IMR-90 (cell line): ENCODE measurements around the gene CLIC4. TPM values are rescaled to one million over a fixed set of nuclear protein-coding genes. Genes with fewer than 3 reads are reported as not detected.
"Not testable (repeated sequence)": the region's sequence is repeated elsewhere in the genome, so short reads cannot be mapped to it uniquely, and the experiment has no call there.

Source experiments
- ATAC-seq: fragments of 200-7000 bp; cut with Tn5 transposase; 2 replicates; pipeline ENCODE4 v1.9.1; 2020; ENCODE audit warnings: low read depth, mild to moderate bottlenecking, moderate library complexity
- BruUV-seq: library from RNA; stranded (reverse); fragments of 400-500 nt; replicated peaks from 2 replicates; lab custom pipeline; 2021; lab: Mats Ljungman, UMichigan
- CTCF ChIA-PET: fragments of 300-600 bp; formaldehyde crosslinking; extraction: SDS; loops from one replicate; lab custom pipeline; 2021; ENCODE audit warnings: antibody characterized with exemption; lab: Yijun Ruan, JAX
- POLR2A ChIA-PET: fragments of 300-600 bp; sonication (Branson Sonifier 250); formaldehyde crosslinking; loops from one replicate; lab custom pipeline; 2022; ENCODE audit warnings: antibody characterized with exemption; ENCODE audit not compliant: unreplicated experiment; lab: Charles Lee
- DNase-seq: peaks from one replicate; pipeline ENCODE4 v3.0.0; 2013
- H2AFZ ChIP-seq: replicated peaks from 2 replicates; pipeline ENCODE3; 2013; ENCODE audit warnings: low read length, mild to moderate bottlenecking; ENCODE audit not compliant: poor library complexity
- H2AK5ac ChIP-seq: 2 replicates; pipeline ENCODE4 v1.6.1; 2013; ENCODE audit warnings: low read depth, low read length, inconsistent platforms
- H2AK9ac ChIP-seq: replicated peaks from 2 replicates; pipeline ENCODE3; 2013; ENCODE audit warnings: mild to moderate bottlenecking, low read depth, low read length, moderate library complexity; ENCODE audit not compliant: poor library complexity
- H2BK120ac ChIP-seq: 2 replicates; pipeline ENCODE4 v1.6.1; 2013; ENCODE audit warnings: low read depth, low read length, inconsistent platforms
- H2BK15ac ChIP-seq: 3 replicates; pipeline ENCODE4 v1.6.1; 2013; ENCODE audit warnings: low read depth, low read length, inconsistent platforms
- H2BK20ac ChIP-seq: 2 replicates; pipeline ENCODE4 v1.6.1; 2013; ENCODE audit warnings: low read depth, mild to moderate bottlenecking, inconsistent platforms, low read length, moderate library complexity
- H2BK5ac ChIP-seq: 2 replicates; pipeline ENCODE4 v1.6.1; 2013; ENCODE audit warnings: mild to moderate bottlenecking, low read depth, low read length, inconsistent platforms; ENCODE audit not compliant: poor library complexity, severe bottlenecking
- H3K14ac ChIP-seq: replicated peaks from 2 replicates; pipeline ENCODE4 v1.6.1; 2013; ENCODE audit warnings: low read depth, low read length, inconsistent platforms
- H3K18ac ChIP-seq: 2 replicates; pipeline ENCODE4 v1.6.1; 2013; ENCODE audit warnings: low read depth, low read length, control low read depth
- H3K23ac ChIP-seq: 2 replicates; pipeline ENCODE4 v1.6.1; 2013; ENCODE audit warnings: low read depth, low read length, inconsistent platforms
- H3K27ac ChIP-seq: 2 replicates; pipeline ENCODE4 v1.5.1; 2013; ENCODE audit warnings: mild to moderate bottlenecking, control low read depth, low read length; ENCODE audit not compliant: insufficient read depth
- H3K27me3 ChIP-seq: 2 replicates; pipeline ENCODE4 v1.6.1; 2013; ENCODE audit warnings: low read length; ENCODE audit not compliant: control insufficient read depth, insufficient read depth
- H3K36me3 ChIP-seq: 2 replicates; pipeline ENCODE4 v1.6.1; 2013; ENCODE audit warnings: low read length, mixed read lengths; ENCODE audit not compliant: control insufficient read depth, insufficient read depth
- H3K4ac ChIP-seq: 2 replicates; pipeline ENCODE4 v1.6.1; 2013; ENCODE audit warnings: low read depth, low read length, inconsistent platforms
- H3K4me1 ChIP-seq: 2 replicates; pipeline ENCODE4 v1.6.1; 2013; ENCODE audit warnings: low read length, mixed read lengths; ENCODE audit not compliant: control insufficient read depth, insufficient read depth
- H3K4me2 ChIP-seq: 2 replicates; pipeline ENCODE4 v1.6.1; 2013; ENCODE audit warnings: low read depth, mild to moderate bottlenecking, control low read depth, low read length, moderate library complexity
- H3K4me3 ChIP-seq: 2 replicates; pipeline ENCODE4 v1.5.1; 2013; ENCODE audit warnings: low read depth, mild to moderate bottlenecking, control low read depth, low read length, moderate library complexity; ENCODE audit not compliant: insufficient read depth
- H3K56ac ChIP-seq: 2 replicates; pipeline ENCODE4 v1.6.1; 2013; ENCODE audit warnings: low read length, inconsistent platforms; ENCODE audit not compliant: insufficient read depth; ENCODE audit errors: extremely low read depth
- H3K79me1 ChIP-seq, 2 experiments: 2 replicates each; pipeline ENCODE4 v1.6.1; 2013; ENCODE audit warnings: low read length in 2 of 2, inconsistent platforms in 1 of 2, low read depth in 1 of 2
- H3K9ac ChIP-seq: 2 replicates; pipeline ENCODE4 v1.6.1; 2013; ENCODE audit warnings: low read depth, low read length, control low read depth
- H3K9me1 ChIP-seq: 2 replicates; pipeline ENCODE4 v1.6.1; 2013; ENCODE audit warnings: low read length, inconsistent platforms; ENCODE audit not compliant: insufficient read depth
- H3K9me3 ChIP-seq: 2 replicates; pipeline ENCODE4 v1.6.1; 2013; ENCODE audit warnings: low read length; ENCODE audit not compliant: control insufficient read depth, insufficient read depth
- H4K20me1 ChIP-seq: 2 replicates; pipeline ENCODE4 v1.6.1; 2013; ENCODE audit warnings: low read length, inconsistent platforms; ENCODE audit not compliant: insufficient read depth
- H4K5ac ChIP-seq: 2 replicates; pipeline ENCODE4 v1.6.1; 2013; ENCODE audit warnings: mild to moderate bottlenecking, low read depth, low read length, control low read depth
- H4K8ac ChIP-seq, 2 experiments: 2 replicates each; pipeline ENCODE4 v1.6.1; 2013; ENCODE audit warnings: low read depth in 2 of 2, low read length in 2 of 2, control low read depth in 1 of 2, inconsistent platforms in 1 of 2
- H4K91ac ChIP-seq: 2 replicates; pipeline ENCODE4 v1.6.1; 2013; ENCODE audit warnings: low read depth, low read length, inconsistent platforms; ENCODE audit not compliant: insufficient read depth
- CEBPB ChIP-seq: IDR thresholded peaks from 2 replicates; pipeline ENCODE4 v1.6.1; 2012; ENCODE audit warnings: low read depth, low read length, improper control_type of control experiment
- MXI1 ChIP-seq: IDR thresholded peaks from 2 replicates; pipeline ENCODE4 v1.6.1; 2012; ENCODE audit warnings: low read depth, mild to moderate bottlenecking, low read length, moderate library complexity, borderline replicate concordance
- POLR2A ChIP-seq: IDR thresholded peaks from 2 replicates; pipeline ENCODE4 v1.6.1; 2012; ENCODE audit warnings: mild to moderate bottlenecking, low read depth, low read length
- RCOR1 ChIP-seq: IDR thresholded peaks from 2 replicates; pipeline ENCODE4 v1.6.1; 2012; ENCODE audit warnings: mild to moderate bottlenecking, low read length, improper control_type of control experiment; ENCODE audit not compliant: insufficient replicate concordance
- RFX5 ChIP-seq: IDR thresholded peaks from 2 replicates; pipeline ENCODE4 v1.8.0; 2012; ENCODE audit warnings: low read depth, mild to moderate bottlenecking, low read length, moderate library complexity
- SMC3 ChIP-seq: fragments of 150-350 bp; IDR thresholded peaks from 2 replicates; pipeline ENCODE4 v1.6.1; 2016; ENCODE audit warnings: low read depth, mild to moderate bottlenecking, antibody characterized with exemption, low read length, moderate library complexity
- WGBS, 2 experiments: methylation state at CpG; one replicate each; pipeline versions ENCODE4 v1.1.5 to v1.1.7; 2013; ENCODE audit warnings: missing lambda C conversion rate in 2 of 2; ENCODE audit not compliant: insufficient read length in 1 of 2; ENCODE audit errors: extremely low coverage in 2 of 2; 5-methylcytosine and 5-hydroxymethylcytosine counted together
- dilution Hi-C: fragments of 300-500 bp; cut with HindIII; formaldehyde crosslinking; loops from one replicate; pipeline ENCODE4 v1.14.3; 2018; ENCODE audit warnings: low sequenced_read_pairs; ENCODE audit not compliant: unreplicated experiment
- in situ Hi-C: fragments of 300-500 bp; cut with MboI; formaldehyde crosslinking; loops from 3 replicates; pipeline ENCODE4 v1.14.3; 2019; ENCODE audit warnings: low sequenced_read_pairs, inconsistent platforms, mixed read lengths
- intact Hi-C: fragments of 100-400 bp; cut with micrococcal nuclease; formaldehyde crosslinking; loops from 2 replicates; pipeline ENCODE4 v1.10.0; 2022
- polyA plus RNA-seq, 3 experiments: library from polyadenylated mRNA; depleted of rRNA; stranded (reverse); fragments of >200 nt; gene quantifications; 2 replicates each; pipeline ENCODE4 v1.2.3, GENCODE V29; 2012; ENCODE audit warnings: low replicate concordance in 1 of 3
- total RNA-seq: library from RNA; depleted of rRNA; stranded (reverse); fragments of >200 nt; gene quantifications from 2 replicates; pipeline ENCODE4 v1.2.3, GENCODE V29; 2012
- TF ChIP-seq, protein P1 (sequence below): fragments of 150-350 bp; IDR thresholded peaks from 2 replicates; pipeline ENCODE4 v1.6.1; 2017; ENCODE audit warnings: mild to moderate bottlenecking, antibody characterized with exemption, low read length, low read depth
- TF ChIP-seq, protein P2 (sequence below): fragments of 150-350 bp; IDR thresholded peaks from 2 replicates; pipeline ENCODE4 v1.6.1; 2016; ENCODE audit warnings: low read depth, mild to moderate bottlenecking, low read length, moderate library complexity, borderline replicate concordance

CLIC4 gene
- total and polyA plus RNA-seq, 2 of the 4 experiments (the other 2 are of a cell fraction) = 242 to 392 TPM

DNA sequence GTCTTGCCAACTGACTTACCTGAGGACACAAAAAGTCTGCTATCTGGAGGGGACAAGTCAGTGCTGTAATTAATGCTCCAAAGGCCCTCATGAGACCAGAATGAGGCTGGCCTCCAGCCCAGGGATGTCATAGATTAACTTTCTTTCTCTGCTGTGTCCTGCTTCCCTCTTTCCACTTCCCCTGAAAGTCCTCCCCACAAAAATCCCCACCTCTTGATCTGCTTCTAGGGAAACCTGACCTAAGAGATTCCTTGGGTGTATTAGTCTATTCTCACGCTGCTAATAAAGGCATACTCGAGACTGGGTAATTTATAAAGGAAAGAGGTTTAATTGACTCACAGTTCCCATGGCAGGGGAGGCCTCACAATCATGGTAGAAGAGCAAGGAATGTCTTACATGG, 145.6 kb downstream of the CLIC4 start:
- H3K79me1 ChIP-seq = no peaks in the 10 kb centered on the region
- TF ChIP-seq, protein P1, sequence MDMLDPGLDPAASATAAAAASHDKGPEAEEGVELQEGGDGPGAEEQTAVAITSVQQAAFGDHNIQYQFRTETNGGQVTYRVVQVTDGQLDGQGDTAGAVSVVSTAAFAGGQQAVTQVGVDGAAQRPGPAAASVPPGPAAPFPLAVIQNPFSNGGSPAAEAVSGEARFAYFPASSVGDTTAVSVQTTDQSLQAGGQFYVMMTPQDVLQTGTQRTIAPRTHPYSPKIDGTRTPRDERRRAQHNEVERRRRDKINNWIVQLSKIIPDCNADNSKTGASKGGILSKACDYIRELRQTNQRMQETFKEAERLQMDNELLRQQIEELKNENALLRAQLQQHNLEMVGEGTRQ = no peak
- TF ChIP-seq POLR2A (no peak), RCOR1 (no peak), MXI1 (no peak), RFX5 (no peak), SMC3 (no peak), CEBPB (no peak)
- TF ChIP-seq, protein P2, sequence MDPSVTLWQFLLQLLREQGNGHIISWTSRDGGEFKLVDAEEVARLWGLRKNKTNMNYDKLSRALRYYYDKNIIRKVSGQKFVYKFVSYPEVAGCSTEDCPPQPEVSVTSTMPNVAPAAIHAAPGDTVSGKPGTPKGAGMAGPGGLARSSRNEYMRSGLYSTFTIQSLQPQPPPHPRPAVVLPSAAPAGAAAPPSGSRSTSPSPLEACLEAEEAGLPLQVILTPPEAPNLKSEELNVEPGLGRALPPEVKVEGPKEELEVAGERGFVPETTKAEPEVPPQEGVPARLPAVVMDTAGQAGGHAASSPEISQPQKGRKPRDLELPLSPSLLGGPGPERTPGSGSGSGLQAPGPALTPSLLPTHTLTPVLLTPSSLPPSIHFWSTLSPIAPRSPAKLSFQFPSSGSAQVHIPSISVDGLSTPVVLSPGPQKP = no peak
- no peak overlapping the region for H2BK120ac ChIP-seq
- no peak overlapping the region for H2AFZ ChIP-seq
- no peak overlapping the region for H2BK5ac ChIP-seq
- H3K23ac ChIP-seq = no peak overlapping the region
- peaks cover 16% of the 10 kb centered on the region for H3K27me3 ChIP-seq
- no peak overlapping the region for H3K27ac ChIP-seq
- CTCF ChIA-PET = no interaction called here
- no peak overlapping the region for H4K8ac ChIP-seq
- no peak overlapping the region for H2AK9ac ChIP-seq
- peaks cover 10% of the 10 kb centered on the region; the same call in 1 of the 2 replicates for H3K9me3 ChIP-seq
- no peaks in the 10 kb centered on the region for H3K36me3 ChIP-seq
- ATAC-seq (no peak), DNase-seq (no peak)
- no peak overlapping the region for H3K4me2 ChIP-seq
- no peak overlapping the region for H3K14ac ChIP-seq
- no peak overlapping the region for H3K4ac ChIP-seq
- no CpG with 5 or more reads among the region's 2 CpGs for WGBS, 2 experiments
- in situ Hi-C loops (no loop called here), dilution Hi-C loops (no loop called here), intact Hi-C loops (no loop called here)
- H2AK5ac ChIP-seq = no peak overlapping the region
- POLR2A ChIA-PET = no interaction called here
- H3K4me1 ChIP-seq = no peaks in the 10 kb centered on the region
- H3K9ac ChIP-seq = no peak overlapping the region
- no peak overlapping the region for H4K91ac ChIP-seq
- no peaks in the 10 kb centered on the region for H3K9me1 ChIP-seq
- H2BK15ac ChIP-seq = no peak overlapping the region
- no peak overlapping the region for H3K18ac ChIP-seq
- H4K20me1 ChIP-seq = no peaks in the 10 kb centered on the region
- no peak overlapping the region for H2BK20ac ChIP-seq
- no peak overlapping the region for H4K5ac ChIP-seq
- no TSS peak for BruUV-seq
- H3K56ac ChIP-seq = no peak overlapping the region
- H3K4me3 ChIP-seq = no peak overlapping the region

DNA sequence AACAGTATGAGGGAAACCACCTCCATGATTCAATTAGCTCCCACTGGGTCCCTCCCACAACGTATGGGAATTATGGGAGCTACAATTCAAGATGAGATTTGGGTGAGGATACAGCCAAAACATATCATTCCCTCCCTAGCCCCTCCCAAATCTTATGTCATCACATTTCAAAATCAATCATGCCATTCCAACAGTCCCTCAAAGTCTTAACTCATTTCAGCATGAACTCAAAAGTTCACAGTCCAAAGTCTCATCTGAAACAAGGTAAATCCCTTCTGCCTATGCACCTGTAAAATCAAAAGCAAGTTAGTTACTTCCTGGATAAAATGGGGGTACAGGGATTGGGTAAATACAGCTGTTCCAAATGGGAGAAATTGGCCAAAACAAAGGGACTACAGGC, 146.1 kb downstream of the CLIC4 start:
- H2AK5ac ChIP-seq, CTCF ChIA-PET, in situ Hi-C loops, H2BK120ac ChIP-seq, H4K5ac ChIP-seq, H4K91ac ChIP-seq, H3K36me3 ChIP-seq, H2AFZ ChIP-seq, H3K56ac ChIP-seq, H3K23ac ChIP-seq, dilution Hi-C loops, DNase-seq, H3K9me1 ChIP-seq, H3K4me2 ChIP-seq, H3K4ac ChIP-seq, H3K9me3 ChIP-seq, H3K4me1 ChIP-seq, H2BK15ac ChIP-seq, H2BK20ac ChIP-seq, H2AK9ac ChIP-seq, POLR2A ChIA-PET, H3K79me1 ChIP-seq, H3K9ac ChIP-seq, H4K20me1 ChIP-seq, H3K27ac ChIP-seq, H2BK5ac ChIP-seq, H3K4me3 ChIP-seq, BruUV-seq, intact Hi-C loops, H3K14ac ChIP-seq, H3K18ac ChIP-seq, ATAC-seq, H4K8ac ChIP-seq: not testable (repeated sequence)
- H3K27me3 ChIP-seq = peaks cover 17% of the 10 kb centered on the region
- WGBS, 2 experiments = no CpG with 5 or more reads among the region's 1 CpG
